CD4-positive, alpha-beta T cell treated with Interleukin-10 for 1 hour (primary cell): ENCODE results near the gene GNAI2.
A peak's percentile ranks its signal among the peaks of the same experiment; 100 is the strongest.
"Not testable (repeated sequence)": the region's sequence is repeated elsewhere in the genome, so short reads cannot be mapped to it uniquely, and the experiment has no call there.

Experiments used
- DNase-seq: peaks from one replicate; pipeline ENCODE4 v3.0.0-alpha.2; 2020

Gene GNAI2

DNA sequence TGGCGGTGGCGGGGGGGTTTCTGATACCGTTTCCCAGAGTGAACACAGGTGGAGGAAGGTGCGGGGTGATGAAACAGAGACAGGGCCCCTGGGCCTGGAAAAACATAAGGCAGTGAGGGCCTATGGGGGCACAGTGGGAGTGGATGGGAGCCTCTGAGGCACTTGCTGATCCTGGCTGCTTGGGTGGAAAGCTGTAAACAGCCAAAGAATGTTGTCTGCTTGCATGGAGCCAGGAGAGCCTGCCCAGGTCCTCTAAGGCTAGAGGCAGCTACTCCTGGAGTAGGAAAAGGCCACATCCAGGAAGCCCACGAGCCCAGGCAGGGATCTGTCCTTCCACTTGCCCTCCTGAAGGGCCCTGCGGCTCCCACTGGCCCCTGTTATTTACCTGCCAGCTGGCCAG is 30.0 kb downstream of the GNAI2 start:
- no peak for DNase-seq

DNA sequence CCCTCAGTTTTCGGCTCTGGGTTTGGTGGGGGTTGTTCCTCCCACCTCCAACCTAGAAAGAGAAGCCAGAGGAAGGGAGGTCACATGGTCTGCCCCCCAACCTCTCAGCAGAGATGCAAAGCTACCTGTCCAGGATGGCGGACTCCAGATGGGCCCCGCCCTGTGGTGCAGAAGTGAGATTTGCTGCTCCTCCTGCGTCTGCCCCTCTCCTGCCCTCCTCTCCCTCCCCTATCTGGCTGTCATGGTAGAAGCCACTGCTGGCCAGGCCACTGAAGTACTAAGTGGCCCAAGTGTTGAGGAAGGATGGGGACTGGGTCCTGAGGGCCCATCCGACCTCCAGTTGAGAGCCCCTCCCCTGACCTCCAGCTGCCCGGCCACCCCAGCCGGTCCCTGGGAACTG is 30.8 kb downstream of the GNAI2 start:
- DNase-seq = no peak

DNA sequence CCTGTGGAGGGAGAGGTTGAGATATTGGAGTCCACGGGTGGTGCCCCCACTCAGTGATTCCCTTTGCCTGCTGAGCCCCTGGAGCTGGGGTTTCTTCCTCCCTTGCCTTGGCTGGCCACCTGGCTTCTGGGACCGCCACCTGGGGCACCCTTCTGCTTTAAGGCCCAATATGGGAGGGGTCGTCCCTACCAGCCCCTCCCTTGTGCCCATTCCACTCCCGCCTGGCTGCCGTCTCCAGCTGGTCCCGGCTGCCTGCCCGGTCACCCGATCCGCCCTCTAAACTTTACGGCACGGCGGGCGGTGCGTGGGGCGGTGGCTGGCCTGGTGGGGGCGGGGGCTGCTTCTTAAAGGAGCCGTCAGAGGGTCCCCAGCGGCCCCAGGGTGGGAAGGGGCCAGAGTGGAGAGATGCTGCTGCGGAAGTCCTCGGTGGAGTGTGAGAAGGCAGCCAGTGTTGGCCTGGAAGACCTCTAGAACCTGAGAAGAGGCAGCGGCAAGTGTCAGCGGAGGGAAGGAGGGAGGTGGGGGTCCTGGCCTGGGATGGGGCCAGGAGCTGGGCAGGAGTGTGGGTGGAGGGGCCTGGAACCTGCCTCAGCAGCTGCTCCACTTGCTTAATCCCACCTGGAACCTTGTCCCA is 31.4 kb downstream of the GNAI2 start:
- DNase-seq = no peak

DNA sequence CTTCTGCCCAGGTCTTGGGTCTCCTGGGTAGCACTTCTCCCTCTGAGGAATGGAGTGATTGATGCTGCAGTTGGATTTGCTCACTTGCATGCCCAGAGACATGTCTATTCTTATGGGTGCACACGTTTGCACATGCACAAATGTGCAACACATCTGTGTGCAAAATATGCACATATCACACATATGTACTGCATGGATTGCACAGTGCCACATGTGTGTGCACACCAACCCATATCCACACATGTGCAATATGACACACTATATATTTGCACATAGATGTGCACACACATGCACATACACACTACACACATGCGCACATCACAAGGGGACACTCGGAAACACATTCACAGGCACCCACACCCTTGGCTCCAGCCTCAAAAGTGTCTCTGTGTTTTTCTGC is 32.3 kb downstream of the GNAI2 start:
- DNase-seq = no peak

DNA sequence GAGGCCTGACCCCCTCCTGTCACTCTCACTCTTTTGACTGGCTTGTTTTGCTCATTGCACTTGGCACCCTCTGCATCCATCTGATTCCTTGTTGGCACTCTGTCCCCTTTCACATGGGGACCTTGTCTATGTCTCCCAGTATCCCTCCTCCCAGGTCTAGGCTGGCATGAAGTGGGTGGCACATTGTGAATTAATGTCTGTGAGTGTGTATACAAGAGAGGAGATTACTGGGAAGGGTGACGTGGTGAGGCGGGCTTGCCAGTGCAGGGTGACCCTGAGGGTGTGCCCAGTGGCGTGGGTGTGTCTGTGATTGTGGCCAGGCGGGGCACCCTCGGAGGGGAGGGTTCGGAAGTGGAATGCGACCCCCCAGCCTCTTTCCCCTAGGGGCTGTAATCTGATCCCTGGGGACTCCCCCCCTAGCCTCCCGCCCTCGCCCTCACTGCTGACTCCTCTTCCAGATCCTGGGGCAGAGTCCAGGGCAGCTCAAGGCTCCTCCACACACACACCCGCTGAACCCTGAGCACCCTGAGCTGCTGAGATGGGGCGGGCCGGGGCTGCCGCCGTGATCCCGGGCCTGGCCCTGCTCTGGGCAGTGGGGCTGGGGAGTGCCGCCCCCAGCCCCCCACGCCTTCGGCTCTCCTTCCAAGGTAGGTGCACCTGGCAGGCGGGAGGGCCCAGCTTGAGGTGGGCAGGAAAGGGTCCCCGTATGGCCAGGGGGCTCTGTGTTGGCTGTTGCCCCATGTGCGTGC is 32.9 kb downstream of the GNAI2 start, which contains the start of gene SEMA3B:
Gene SEMA3B, plus strand, starts transcription at position 445 of the 749 bp plus-strand sequence. Its CDS starts 94 bp downstream, at position 539.
- no peak for DNase-seq

DNA sequence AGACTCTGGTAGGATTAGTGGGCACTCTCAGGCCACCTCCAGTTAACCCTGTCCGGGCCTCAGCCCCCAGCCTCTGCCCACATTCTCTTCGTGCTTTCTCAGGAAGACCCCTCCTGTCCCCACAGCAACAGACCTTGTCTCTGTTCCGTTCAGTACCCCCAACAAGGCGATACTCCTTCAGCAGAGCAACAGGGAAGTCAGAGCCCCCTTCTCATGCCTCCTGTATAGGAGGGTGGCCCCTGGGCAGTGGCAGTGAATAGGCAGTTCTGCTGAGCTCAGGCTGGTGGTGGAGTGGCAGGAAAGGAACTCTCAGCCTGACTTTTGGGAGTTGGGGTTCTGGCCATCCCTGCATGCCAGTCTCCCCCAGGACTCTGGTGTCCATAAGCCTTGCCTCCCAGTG is 33.5 kb downstream of the GNAI2 start:
- DNase-seq = no peak

DNA sequence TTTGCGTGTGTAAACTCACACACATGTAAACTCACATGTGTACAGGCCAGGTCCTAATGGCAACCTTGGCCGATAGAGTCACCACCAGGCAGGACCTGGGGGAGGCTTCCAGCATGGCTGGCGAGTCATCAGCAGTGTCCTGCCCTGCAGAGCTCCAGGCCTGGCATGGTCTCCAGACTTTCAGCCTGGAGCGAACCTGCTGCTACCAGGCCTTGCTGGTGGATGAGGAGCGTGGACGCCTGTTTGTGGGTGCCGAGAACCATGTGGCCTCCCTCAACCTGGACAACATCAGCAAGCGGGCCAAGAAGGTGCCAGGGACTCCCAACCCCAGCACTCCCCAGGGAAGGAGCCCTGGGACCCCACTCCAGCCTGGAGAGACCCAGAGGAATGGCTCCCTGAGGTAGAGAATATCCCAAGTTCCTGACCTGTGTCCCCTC is 34.0 kb downstream of the GNAI2 start:
- DNase-seq = no peak

DNA sequence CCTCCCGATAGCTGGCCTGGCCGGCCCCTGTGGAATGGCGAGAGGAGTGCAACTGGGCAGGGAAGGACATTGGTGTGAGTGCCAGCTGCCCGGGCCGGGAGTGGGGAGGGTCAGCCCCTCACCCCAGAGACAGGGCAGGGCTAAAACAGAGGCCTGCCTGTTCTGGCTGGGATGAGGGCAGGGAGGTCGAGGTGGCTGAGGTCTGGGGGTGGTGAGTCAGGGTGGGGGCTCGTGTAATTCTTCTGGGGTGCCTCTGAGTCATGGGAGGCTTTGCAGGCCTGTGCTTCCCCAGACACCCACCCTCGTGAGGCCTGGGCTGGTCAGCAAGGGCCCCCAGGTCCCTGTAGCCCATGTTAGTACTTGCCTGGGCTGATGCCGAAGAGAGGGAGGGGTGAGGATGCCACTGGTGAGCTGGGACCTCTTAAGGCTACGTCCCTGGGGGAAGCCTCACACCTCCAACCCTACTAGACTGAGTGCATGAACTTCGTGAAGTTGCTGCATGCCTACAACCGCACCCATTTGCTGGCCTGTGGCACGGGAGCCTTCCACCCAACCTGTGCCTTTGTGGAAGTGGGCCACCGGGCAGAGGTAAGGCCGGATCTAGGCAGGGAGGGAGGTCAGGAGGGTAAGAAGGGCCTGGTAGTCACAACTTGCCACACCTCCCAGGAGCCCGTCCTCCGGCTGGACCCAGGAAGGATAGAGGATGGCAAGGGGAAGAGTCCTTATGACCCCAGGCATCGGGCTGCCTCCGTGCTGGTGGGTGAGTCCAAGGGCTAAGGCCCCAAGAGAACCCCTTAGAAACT is 34.6 kb downstream of the GNAI2 start:
- DNase-seq = no peak

DNA sequence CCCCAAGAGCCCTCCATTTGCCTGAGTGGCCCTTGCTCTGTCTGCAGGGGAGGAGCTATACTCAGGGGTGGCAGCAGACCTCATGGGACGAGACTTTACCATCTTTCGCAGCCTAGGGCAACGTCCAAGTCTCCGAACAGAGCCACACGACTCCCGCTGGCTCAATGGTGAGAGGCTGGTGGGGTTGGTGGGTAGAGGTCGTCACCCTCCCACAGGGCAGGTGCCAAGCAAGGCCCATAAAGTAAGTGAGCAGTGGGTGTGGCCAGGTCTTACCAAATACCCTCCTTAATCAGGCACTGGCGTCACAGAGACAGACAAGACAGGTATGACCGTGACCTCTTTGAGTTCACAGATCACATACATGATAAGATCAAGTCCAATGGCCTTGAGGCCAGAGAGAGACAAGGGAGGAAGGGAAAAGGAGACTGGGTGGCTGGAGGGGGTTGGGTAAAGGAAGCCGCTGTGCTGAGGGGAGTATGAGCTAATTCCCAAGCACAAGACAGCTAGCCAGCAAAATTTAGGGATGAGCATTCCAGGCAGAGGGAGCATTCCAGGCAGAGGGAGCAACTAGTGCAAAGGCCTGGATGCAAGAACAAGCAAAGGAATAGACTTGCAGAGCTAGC is 35.4 kb downstream of the GNAI2 start:
- no peak for DNase-seq

DNA sequence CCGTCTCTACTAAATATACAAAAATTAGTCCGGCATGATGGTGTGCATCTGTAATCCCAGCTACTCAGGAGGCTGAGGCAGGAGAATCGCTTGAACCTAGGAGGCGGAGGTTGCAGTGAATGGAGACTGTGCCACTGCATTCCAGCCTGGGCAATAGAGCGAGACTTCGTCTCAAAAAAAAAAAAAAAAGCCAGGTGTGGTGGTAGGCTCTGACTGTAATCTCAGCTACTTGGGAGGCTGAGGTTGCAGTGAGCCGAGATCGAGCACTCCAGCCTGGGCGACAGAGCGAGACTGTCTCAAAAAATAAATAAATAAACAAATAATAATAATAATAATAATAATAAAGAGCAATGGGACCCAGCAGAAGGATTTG is 36.5 kb downstream of the GNAI2 start:
- DNase-seq = not testable (repeated sequence)

DNA sequence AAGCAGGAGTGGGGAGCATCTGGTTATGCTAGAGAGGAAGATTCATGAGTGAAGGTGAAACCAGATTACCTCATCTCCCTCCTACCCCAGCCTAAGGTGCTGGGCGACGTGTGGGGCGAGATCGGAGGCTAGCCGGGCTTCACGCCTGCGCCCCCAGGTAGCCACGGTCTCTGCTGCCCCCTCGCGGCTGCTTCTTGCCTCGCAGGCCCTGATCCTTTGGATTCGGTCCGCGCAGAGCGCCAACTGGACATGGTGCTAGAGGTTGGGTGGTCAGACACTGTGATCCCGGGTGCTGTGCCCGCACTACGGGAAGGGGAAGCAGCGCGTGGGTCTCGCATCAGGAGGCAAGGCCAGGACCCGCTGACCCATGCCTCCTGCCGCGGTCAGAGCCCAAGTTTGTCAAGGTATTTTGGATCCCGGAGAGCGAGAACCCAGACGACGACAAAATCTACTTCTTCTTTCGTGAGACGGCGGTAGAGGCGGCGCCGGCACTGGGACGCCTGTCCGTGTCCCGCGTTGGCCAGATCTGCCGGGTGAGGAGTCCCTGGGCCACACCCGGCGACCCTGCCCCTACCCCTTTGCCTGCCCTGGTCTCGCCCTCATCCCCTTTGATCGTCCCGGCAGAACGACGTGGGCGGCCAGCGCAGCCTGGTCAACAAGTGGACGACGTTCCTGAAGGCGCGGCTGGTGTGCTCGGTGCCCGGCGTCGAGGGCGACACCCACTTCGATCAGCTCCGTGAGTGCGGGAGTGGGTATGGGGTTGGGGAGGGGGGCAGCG is 37.1 kb downstream of the GNAI2 start:
- DNase-seq = peak; percentile 86

DNA sequence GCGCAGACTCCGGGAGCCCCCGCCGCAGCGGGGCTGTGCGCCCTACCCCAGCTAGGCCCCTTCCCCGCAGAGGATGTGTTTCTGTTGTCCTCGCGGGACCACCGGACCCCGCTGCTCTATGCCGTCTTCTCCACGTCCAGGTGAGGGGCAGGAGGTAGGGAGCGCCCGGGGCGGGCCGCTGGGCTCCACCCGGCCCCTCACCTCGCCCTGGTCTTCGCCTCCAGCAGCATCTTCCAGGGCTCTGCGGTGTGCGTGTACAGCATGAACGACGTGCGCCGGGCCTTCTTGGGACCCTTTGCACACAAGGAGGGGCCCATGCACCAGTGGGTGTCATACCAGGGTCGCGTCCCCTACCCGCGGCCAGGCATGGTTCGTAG is 37.7 kb downstream of the GNAI2 start:
- no peak for DNase-seq

DNA sequence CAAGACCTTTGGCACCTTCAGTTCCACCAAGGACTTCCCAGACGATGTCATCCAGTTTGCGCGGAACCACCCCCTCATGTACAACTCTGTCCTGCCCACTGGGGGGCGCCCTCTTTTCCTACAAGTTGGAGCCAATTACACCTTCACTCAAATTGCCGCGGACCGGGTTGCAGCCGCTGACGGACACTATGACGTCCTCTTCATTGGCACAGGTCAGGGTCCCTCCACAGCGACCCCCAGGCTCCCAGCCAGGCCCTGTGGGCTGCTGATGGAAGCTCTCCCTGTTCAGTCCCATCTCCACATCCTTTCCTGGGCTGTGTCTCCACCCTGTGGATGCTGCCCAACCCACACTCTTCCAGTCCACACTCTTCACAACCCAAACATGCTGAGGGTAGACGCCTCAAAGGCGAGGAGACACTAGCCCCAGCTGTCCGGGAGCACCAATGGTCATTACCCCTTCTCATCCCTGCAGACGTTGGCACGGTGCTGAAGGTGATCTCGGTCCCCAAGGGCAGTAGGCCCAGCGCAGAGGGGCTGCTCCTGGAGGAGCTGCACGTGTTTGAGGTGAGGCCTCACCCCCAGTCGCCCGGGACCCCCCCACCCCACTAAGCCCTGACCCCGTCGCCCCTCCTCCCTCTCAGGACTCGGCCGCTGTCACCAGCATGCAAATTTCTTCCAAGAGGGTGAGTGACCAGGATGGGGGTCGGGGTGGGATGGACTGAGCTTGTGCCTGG is 38.5 kb downstream of the GNAI2 start:
- peak; percentile 74 for DNase-seq

DNA sequence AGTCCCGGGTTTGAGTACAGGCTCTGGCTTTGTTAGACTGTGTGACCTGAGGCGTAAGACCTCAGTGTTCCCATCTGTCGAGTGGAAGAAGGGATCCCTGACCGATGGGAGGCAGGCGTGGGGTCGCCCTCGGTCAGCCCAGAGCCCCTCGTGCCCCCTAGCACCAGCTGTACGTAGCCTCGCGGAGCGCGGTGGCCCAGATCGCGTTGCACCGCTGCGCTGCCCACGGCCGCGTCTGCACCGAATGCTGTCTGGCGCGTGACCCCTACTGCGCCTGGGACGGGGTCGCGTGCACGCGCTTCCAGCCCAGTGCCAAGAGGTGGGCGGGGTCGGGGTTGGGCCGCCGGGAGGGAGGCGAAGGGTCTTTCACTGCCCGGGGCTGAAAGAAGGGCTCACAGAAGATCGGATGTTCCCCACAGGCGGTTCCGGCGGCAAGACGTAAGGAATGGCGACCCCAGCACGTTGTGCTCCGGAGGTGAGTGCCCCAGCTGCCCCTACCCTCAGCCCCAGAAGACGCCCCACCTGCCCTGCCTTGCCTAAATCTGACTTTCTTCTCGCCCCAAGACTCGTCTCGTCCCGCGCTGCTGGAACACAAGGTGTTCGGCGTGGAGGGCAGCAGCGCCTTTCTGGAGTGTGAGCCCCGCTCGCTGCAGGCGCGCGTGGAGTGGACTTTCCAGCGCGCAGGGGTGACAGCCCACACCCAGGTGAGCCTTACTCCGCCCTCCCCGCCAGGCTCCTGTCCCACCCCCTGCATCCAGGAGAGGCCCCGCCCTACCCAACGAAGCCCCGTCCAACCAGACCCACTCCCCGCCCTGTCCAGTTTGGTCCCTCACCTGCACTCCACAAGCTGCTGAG is 39.4 kb downstream of the GNAI2 start:
- DNase-seq = no peak

DNA sequence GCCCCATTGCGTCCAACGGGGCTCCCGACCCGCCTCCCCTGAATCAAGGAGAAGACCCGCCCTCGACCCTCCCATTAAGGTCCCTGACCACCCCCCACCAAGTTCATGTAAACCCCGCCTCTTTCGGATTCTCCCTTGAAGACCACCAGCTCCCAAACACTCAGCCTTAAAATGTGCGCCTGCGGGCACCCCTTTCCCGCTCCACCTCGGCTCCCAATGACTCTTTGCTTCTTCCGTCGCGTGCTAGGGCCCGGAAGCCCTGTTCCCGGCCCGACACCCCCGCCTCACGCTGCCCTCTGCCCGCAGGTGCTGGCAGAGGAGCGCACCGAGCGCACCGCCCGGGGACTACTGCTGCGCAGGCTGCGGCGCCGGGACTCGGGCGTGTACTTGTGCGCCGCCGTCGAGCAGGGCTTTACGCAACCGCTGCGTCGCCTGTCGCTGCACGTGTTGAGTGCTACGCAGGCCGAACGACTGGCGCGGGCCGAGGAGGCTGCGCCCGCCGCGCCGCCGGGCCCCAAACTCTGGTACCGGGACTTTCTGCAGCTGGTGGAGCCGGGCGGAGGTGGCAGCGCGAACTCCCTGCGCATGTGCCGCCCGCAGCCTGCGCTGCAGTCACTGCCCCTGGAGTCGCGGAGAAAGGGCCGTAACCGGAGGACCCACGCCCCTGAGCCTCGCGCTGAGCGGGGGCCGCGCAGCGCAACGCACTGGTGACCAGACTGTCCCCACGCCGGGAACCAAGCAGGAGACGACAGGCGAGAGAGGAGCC is 40.2 kb downstream of the GNAI2 start:
- DNase-seq = no peak

DNA sequence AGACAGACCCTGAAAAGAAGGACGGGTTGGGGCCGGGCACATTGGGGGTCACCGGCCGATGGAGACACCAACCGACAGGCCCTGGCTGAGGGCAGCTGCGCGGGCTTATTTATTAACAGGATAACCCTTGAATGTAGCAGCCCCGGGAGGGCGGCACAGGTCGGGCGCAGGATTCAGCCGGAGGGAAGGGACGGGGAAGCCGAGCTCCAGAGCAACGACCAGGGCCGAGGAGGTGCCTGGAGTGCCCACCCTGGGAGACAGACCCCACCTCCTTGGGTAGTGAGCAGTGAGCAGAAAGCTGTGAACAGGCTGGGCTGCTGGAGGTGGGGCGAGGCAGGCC is 40.7 kb downstream of the GNAI2 start:
- DNase-seq = no peak

DNA sequence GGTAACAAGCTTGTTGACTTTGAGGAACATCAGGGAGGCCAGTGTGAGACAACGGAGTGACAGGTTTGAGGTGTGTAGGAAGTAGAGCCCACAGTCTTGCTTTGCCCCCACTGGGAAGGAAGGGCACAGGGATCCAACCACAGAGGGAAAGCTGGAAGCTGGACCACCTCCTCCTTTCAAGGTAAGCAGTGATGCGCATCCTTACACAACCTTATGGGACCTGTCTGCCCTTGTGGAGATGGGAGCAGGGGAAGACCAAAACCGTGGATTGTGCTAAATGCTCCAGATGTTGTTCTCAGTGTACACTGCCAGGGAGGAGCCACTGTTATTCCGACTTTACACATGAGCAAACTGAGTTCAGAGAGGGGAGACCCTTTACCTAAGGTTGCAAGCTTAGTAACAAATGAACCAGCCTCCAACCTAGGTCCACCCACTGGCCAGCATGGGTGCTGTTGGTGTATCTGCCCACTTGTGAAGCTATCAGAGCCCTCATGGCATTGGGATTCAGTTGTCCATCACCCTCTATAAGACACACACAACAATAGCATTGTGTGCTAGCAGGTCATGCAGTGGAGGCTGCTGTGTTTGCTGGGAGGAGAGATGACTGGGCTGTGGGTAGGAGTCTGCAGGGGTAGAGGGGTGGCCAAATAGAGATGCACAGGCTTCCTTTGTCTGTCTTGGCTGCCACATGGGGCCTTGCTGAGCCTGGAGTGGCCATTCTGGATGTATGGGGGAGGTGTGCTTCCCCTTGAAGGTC is 42.3 kb downstream of the GNAI2 start:
- DNase-seq = no peak

DNA sequence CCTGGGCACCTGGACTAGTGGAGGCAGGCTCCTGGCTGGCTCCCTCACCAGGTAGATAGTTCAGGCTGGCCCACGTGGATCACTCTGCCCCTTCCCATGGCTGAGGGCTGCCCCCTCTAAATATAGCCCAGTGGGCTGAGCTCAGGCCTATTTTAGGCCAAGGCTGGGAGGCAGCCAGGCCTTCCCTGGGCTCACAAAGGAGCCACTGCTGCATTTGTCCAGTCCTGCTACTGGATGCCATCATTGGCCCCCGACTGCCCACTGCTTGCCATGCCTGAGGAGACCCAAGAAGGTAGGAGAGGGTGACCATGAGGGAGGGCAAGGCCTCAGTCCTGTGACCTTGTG is 42.8 kb downstream of the GNAI2 start, which contains the start of gene LSMEM2:
Gene LSMEM2, plus strand, starts transcription at position 208 of the 345 bp plus-strand sequence. Its CDS starts 27 bp downstream, at position 235.
- DNase-seq = no peak

DNA sequence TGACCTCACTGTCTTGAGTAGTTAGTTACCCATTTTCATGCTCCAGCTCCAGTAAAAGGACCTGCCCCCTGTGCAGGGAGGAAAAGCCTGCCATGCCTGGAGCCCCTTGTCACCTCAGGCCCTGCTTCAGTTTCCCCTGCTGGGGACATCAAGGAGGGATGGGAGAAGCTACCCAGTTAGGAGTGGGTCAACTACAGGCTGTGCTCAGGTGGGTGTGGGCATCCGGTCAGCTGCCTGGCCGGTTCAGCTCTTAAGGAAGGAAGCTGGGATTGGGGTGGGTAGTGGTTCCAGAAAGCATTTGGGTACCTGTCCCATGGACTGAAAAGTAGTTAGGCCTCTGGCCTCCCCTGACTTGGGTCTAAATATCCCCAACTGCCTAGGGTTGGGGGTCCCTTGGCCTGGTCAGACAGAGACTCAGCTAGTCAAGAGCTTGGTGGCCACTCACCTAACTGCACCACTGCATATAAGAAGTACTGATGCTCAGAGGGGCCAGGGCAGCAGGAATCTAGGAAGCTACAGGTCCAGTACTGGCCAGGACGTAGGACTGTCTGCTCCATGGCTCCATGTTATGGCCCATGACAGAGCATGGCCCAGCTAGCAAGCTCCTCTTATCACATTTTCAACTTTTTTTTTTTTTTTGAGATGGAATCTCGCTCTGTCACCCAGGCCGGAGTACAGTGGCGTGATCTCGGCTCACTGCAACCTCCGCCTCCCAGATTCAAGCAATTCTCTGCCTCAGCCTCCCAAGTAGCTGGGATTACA is 43.4 kb downstream of the GNAI2 start:
- no peak for DNase-seq
